A549 (cell line): Measurements from ENCODE around the gene GATA2. TPM values are rescaled to one million over a fixed set of nuclear protein-coding genes. Genes with fewer than 3 reads are reported as not detected.

Experiments used
- ATAC-seq, 2 experiments: fragments of 200-7000 bp in 1 of 2; fragments of >200 bp in 1 of 2; cut with Nextera tagmentation in 1 of 2; cut with Tn5 transposase in 1 of 2; 3 replicates each; pipeline versions ENCODE4 v1.8.0 to v1.9.1; 2018 to 2020; ENCODE audit warnings: mild to moderate bottlenecking in 1 of 2, moderate library complexity in 1 of 2
- CTCF ChIA-PET: fragments of 300-600 bp; sonication (Branson Sonifier 250); formaldehyde crosslinking; extraction: SDS; loops from one replicate; lab custom pipeline; 2021; ENCODE audit warnings: antibody characterized with exemption, inconsistent platforms; lab: Yijun Ruan, JAX
- POLR2A ChIA-PET: fragments of 350-600 bp; formaldehyde crosslinking; extraction: SDS; loops from one replicate; lab custom pipeline; 2021; ENCODE audit warnings: antibody characterized with exemption, inconsistent platforms; lab: Yijun Ruan, JAX
- DNase-seq, 2 experiments: peaks; one replicate each; pipeline versions ENCODE4 v3.0.0 to v3.0.0-alpha.2; 2011 to 2016; ENCODE audit warnings: low read depth in 1 of 2, low spot score in 1 of 2
- FAIRE-seq: peaks from 2 replicates; lab custom pipeline; 2011; peaks lifted over from hg19 to GRCh38; lab: Jason Lieb, UNC
- H3K27ac ChIP-seq, 2 experiments: fragments of >200 bp; sonication (Bioruptor Twin); formaldehyde crosslinking; 3 replicates each; pipeline ENCODE4 v1.5.1; 2016 to 2017
- H3K4me1 ChIP-seq: fragments of >200 bp; sonication (Bioruptor Twin); formaldehyde crosslinking; 3 replicates; pipeline ENCODE4 v1.6.1; 2016
- H3K4me2 ChIP-seq: fragments of >200 bp; sonication (Bioruptor Twin); formaldehyde crosslinking; 3 replicates; pipeline ENCODE4 v1.6.1; 2016
- H3K4me3 ChIP-seq: fragments of >200 bp; sonication (Bioruptor Twin); formaldehyde crosslinking; 3 replicates; pipeline ENCODE4 v1.5.1; 2016
- H3K9me3 ChIP-seq: fragments of >200 bp; sonication (Bioruptor Twin); formaldehyde crosslinking; 3 replicates; pipeline ENCODE4 v1.6.1; 2016
- BHLHE40 ChIP-seq: IDR thresholded peaks from 2 replicates; pipeline ENCODE4 v1.6.1; 2012; ENCODE audit warnings: low read depth, low read length, inconsistent platforms
- CBX8 ChIP-seq: fragments of 200-600 bp; sonication (generic); IDR thresholded peaks from 2 replicates; pipeline ENCODE4 v1.6.1; 2016
- CEBPB ChIP-seq, 2 experiments: fragments of >200 bp in 1 of 2; sonication (Bioruptor Twin) in 1 of 2; formaldehyde crosslinking in 1 of 2; IDR thresholded peaks; 2 replicates each; pipeline ENCODE4 v1.6.1; 2012 to 2016
- FOXS1 ChIP-seq: fragments of 250-450 bp; sonication (Bioruptor Pico); IDR thresholded peaks from 2 replicates; pipeline ENCODE4 v1.5.0; 2020; ENCODE audit warnings: mild to moderate bottlenecking, moderate library complexity
- GATA3 ChIP-seq: IDR thresholded peaks from 2 replicates; pipeline ENCODE4 v1.6.1; 2012; ENCODE audit warnings: borderline replicate concordance
- HOXA7 ChIP-seq: fragments of 250-450 bp; sonication (Bioruptor Pico); IDR thresholded peaks from 2 replicates; pipeline ENCODE4 v1.5.0; 2020; ENCODE audit warnings: mild to moderate bottlenecking, moderate library complexity
- JUNB ChIP-seq: fragments of >200 bp; sonication (Bioruptor Twin); formaldehyde crosslinking; IDR thresholded peaks from 2 replicates; pipeline ENCODE4 v1.6.1; 2016
- KDM5A ChIP-seq: fragments of 200-600 bp; sonication (generic); IDR thresholded peaks from 2 replicates; pipeline ENCODE4 v1.6.1; 2016; ENCODE audit warnings: antibody characterized with exemption, mild to moderate bottlenecking
- MAZ ChIP-seq: fragments of 150-350 bp; IDR thresholded peaks from 2 replicates; pipeline ENCODE4 v1.6.1; 2014; ENCODE audit warnings: antibody characterized with exemption, low read depth, low read length, borderline replicate concordance
- NPAS2 ChIP-seq: fragments of 250-450 bp; sonication (Bioruptor Pico); IDR thresholded peaks from 2 replicates; pipeline ENCODE4 v1.8.0; 2022; ENCODE audit warnings: mild to moderate bottlenecking, moderate library complexity, borderline replicate concordance
- NR3C1 ChIP-seq: fragments of >200 bp; sonication (Bioruptor Twin); formaldehyde crosslinking; IDR thresholded peaks from 3 replicates; pipeline ENCODE4 v1.6.1; 2017
- POLR2A ChIP-seq: IDR thresholded peaks from 2 replicates; pipeline ENCODE4 v1.6.1; 2012; ENCODE audit warnings: mild to moderate bottlenecking, low read length
- TP53 ChIP-seq: fragments of 250-450 bp; sonication (Bioruptor Pico); IDR thresholded peaks from 2 replicates; pipeline ENCODE4 v1.5.0; 2021; ENCODE audit warnings: mild to moderate bottlenecking, moderate library complexity
- ZC3H11A ChIP-seq: fragments of 450-650 bp; IDR thresholded peaks from 2 replicates; pipeline ENCODE4 v1.6.1; 2014; ENCODE audit warnings: antibody characterized with exemption, mild to moderate bottlenecking
- ZSCAN20 ChIP-seq: fragments of 250-450 bp; sonication (Bioruptor Pico); IDR thresholded peaks from 2 replicates; pipeline ENCODE4 v1.8.0; 2022; ENCODE audit warnings: mild to moderate bottlenecking, moderate library complexity
- WGBS: methylation state at CpG from one replicate; pipeline ENCODE4 v1.1.6; 2017; ENCODE audit errors: missing lambda C conversion rate; 5-methylcytosine and 5-hydroxymethylcytosine counted together
- polyA plus RNA-seq, 4 experiments: library from polyadenylated mRNA; depleted of rRNA in 3 of 4; stranded (reverse); fragments of >200 nt; fragmentation: RNase III in 1 of 4; extraction: RNeasy Plus Mini Kit Qiagen cat#74134 plus additional on column Dnase treatment in 1 of 4; gene quantifications; 2 replicates in 3 of 4; 3 replicates in 1 of 4; pipeline ENCODE4 v1.2.3, GENCODE V29; 2011 to 2017
- TF ChIP-seq, protein P1 (sequence below): fragments of 250-450 bp; sonication (Bioruptor Pico); IDR thresholded peaks from 2 replicates; pipeline ENCODE4 v1.5.0; 2020; ENCODE audit warnings: low read depth, mild to moderate bottlenecking, moderate library complexity
- TF ChIP-seq, protein P2 (sequence below): fragments of >200 bp; sonication (Bioruptor Twin); formaldehyde crosslinking; IDR thresholded peaks from 2 replicates; pipeline ENCODE4 v1.6.1; 2016
- TF ChIP-seq, protein P3 (sequence below): fragments of >200 bp; sonication (Bioruptor Twin); formaldehyde crosslinking; IDR thresholded peaks from 3 replicates; pipeline ENCODE4 v1.6.1; 2016
- TF ChIP-seq, protein P4 (sequence below): IDR thresholded peaks from 2 replicates; pipeline ENCODE4 v1.6.1; 2012
- TF ChIP-seq, protein P5 (sequence below): IDR thresholded peaks from 2 replicates; pipeline ENCODE4 v1.6.1; 2012
- TF ChIP-seq, protein P6 (sequence below): fragments of 150-350 bp; IDR thresholded peaks from 2 replicates; pipeline ENCODE4 v1.6.1; 2014; ENCODE audit warnings: low read depth, mild to moderate bottlenecking, low read length
- TF ChIP-seq, protein P7 (sequence below): fragments of 450-650 bp; IDR thresholded peaks from 2 replicates; pipeline ENCODE4 v1.6.1; 2014; ENCODE audit warnings: antibody characterized with exemption
- TF ChIP-seq, protein P8 (sequence below): fragments of 250-450 bp; sonication (Bioruptor Pico); IDR thresholded peaks from 2 replicates; pipeline ENCODE4 v1.5.0; 2021; ENCODE audit warnings: mild to moderate bottlenecking, moderate library complexity, borderline replicate concordance
- TF ChIP-seq, protein P9 (sequence below): IDR thresholded peaks from 2 replicates; pipeline ENCODE4 v1.6.1; 2012; ENCODE audit warnings: low read depth, borderline replicate concordance

GATA2 gene
- polyA plus RNA-seq, 2 of the 4 experiments (the other 2 are of a cell fraction), result 0.68 to 4.9 TPM

DNA sequence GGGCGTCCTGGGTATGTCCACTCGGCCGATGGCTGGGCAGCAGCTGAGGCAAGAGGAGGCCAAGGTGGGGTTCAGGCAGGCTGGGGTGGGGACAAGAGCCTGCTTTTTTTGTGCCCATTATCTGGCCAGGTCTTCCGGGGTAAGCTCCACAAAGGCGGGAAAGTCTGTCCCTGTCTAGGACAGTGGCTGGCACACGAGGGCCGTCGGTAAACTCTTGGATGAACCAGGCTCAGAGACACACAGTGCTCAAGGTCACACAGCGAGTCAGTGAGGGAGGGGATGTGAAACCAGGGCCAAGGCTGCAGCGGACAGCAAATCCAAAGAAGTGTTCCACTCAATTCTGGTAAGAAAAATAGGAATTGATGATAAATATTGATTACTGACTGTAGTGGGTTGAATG is 29.2 kb downstream of the GATA2 start:
- Histone ChIP-seq H3K27ac (no peak overlapping the region), H3K4me3 (no peak overlapping the region), H3K4me1 (no peaks in the 10 kb centered on the region), H3K9me3 (no peaks in the 10 kb centered on the region), H3K4me2 (no peak overlapping the region)
- TF ChIP-seq, protein P1, sequence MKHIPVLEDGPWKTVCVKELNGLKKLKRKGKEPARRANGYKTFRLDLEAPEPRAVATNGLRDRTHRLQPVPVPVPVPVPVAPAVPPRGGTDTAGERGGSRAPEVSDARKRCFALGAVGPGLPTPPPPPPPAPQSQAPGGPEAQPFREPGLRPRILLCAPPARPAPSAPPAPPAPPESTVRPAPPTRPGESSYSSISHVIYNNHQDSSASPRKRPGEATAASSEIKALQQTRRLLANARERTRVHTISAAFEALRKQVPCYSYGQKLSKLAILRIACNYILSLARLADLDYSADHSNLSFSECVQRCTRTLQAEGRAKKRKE, result no peak
- TF ChIP-seq CEBPB (IDR thresholded peaks at IDR 0.05) (no peak), GATA3 (no peak), KDM5A (no peak), JUNB (no peak), FOXS1 (CRISPR knock-in tag) (no peak), NR3C1 (no peak)
- TF ChIP-seq, protein P2, sequence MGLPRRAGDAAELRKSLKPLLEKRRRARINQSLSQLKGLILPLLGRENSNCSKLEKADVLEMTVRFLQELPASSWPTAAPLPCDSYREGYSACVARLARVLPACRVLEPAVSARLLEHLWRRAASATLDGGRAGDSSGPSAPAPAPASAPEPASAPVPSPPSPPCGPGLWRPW, result no peak
- TF ChIP-seq, protein P3, sequence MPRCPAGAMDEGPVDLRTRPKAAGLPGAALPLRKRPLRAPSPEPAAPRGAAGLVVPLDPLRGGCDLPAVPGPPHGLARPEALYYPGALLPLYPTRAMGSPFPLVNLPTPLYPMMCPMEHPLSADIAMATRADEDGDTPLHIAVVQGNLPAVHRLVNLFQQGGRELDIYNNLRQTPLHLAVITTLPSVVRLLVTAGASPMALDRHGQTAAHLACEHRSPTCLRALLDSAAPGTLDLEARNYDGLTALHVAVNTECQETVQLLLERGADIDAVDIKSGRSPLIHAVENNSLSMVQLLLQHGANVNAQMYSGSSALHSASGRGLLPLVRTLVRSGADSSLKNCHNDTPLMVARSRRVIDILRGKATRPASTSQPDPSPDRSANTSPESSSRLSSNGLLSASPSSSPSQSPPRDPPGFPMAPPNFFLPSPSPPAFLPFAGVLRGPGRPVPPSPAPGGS, result no peak
- TF ChIP-seq, protein P4, sequence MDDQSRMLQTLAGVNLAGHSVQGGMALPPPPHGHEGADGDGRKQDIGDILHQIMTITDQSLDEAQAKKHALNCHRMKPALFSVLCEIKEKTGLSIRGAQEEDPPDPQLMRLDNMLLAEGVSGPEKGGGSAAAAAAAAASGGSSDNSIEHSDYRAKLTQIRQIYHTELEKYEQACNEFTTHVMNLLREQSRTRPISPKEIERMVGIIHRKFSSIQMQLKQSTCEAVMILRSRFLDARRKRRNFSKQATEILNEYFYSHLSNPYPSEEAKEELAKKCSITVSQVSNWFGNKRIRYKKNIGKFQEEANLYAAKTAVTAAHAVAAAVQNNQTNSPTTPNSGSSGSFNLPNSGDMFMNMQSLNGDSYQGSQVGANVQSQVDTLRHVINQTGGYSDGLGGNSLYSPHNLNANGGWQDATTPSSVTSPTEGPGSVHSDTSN, result no peak
- TF ChIP-seq, protein P5, sequence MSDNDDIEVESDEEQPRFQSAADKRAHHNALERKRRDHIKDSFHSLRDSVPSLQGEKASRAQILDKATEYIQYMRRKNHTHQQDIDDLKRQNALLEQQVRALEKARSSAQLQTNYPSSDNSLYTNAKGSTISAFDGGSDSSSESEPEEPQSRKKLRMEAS, result no peak
- TF ChIP-seq, protein P6, sequence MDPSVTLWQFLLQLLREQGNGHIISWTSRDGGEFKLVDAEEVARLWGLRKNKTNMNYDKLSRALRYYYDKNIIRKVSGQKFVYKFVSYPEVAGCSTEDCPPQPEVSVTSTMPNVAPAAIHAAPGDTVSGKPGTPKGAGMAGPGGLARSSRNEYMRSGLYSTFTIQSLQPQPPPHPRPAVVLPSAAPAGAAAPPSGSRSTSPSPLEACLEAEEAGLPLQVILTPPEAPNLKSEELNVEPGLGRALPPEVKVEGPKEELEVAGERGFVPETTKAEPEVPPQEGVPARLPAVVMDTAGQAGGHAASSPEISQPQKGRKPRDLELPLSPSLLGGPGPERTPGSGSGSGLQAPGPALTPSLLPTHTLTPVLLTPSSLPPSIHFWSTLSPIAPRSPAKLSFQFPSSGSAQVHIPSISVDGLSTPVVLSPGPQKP, result no peak
- CTCF ChIA-PET, result interaction anchor here (1.5 kb wide), 1 partner anchor 39 kb away, joined by 3 read pairs; no protein-coding TSS in a partner anchor
- ATAC-seq (no peak), FAIRE-seq (no peak), DNase-seq (no peak)
- 65% methylated on average over 8 of the region's 10 CpGs for WGBS
- POLR2A ChIA-PET, result no interaction called here

DNA sequence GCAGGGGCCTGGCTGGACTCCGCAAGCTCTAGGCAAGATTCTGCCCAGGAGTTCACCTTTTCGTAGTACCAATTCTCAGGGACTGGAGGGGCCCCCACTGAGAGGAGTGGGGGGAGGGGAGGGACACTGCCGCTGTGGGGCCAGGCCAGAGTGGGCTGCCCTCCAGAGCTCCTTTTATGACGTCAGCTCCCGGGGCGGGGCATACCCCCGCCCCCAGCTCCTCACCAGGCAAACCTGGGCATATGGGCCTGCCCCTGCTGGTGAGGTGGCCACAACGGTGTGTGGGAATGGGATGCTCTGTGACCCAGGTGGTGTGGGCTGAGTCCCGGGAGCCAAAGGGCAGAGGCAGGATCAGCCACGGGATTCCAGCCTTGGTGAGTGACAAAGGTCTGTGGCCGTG is 29.6 kb downstream of the GATA2 start:
- H3K4me2 ChIP-seq, result no peak overlapping the region
- H3K4me3 ChIP-seq, result no peak overlapping the region
- ATAC-seq, result 0 out of 6 replicates have a peak, but pooled peaks of 1 of the 2 experiments have one; percentile 17
- DNase-seq, result no peak
- H3K9me3 ChIP-seq, result no peaks in the 10 kb centered on the region
- no peaks in the 10 kb centered on the region for H3K4me1 ChIP-seq
- no peak for FAIRE-seq
- no peak overlapping the region for H3K27ac ChIP-seq
- POLR2A ChIA-PET, result no interaction called here
- TF ChIP-seq, protein P7, sequence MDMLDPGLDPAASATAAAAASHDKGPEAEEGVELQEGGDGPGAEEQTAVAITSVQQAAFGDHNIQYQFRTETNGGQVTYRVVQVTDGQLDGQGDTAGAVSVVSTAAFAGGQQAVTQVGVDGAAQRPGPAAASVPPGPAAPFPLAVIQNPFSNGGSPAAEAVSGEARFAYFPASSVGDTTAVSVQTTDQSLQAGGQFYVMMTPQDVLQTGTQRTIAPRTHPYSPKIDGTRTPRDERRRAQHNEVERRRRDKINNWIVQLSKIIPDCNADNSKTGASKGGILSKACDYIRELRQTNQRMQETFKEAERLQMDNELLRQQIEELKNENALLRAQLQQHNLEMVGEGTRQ, result no peak
- TF ChIP-seq TP53 (CRISPR knock-in tag) (no peak), ZC3H11A (no peak), NPAS2 (CRISPR knock-in tag) (no peak), CBX8 (no peak), BHLHE40 (no peak), GATA3 (no peak), POLR2A (no peak), HOXA7 (CRISPR knock-in tag) (no peak), MAZ (no peak), ZSCAN20 (no peak)
- TF ChIP-seq, protein P2, result no peak
- TF ChIP-seq, protein P3, result no peak
- TF ChIP-seq, protein P8, sequence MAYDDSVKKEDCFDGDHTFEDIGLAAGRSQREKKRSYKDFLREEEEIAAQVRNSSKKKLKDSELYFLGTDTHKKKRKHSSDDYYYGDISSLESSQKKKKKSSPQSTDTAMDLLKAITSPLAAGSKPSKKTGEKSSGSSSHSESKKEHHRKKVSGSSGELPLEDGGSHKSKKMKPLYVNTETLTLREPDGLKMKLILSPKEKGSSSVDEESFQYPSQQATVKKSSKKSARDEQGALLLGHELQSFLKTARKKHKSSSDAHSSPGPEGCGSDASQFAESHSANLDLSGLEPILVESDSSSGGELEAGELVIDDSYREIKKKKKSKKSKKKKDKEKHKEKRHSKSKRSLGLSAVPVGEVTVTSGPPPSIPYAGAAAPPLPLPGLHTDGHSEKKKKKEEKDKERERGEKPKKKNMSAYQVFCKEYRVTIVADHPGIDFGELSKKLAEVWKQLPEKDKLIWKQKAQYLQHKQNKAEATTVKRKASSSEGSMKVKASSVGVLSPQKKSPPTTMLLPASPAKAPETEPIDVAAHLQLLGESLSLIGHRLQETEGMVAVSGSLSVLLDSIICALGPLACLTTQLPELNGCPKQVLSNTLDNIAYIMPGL (CRISPR knock-in tag), result no peak
- TF ChIP-seq, protein P9, sequence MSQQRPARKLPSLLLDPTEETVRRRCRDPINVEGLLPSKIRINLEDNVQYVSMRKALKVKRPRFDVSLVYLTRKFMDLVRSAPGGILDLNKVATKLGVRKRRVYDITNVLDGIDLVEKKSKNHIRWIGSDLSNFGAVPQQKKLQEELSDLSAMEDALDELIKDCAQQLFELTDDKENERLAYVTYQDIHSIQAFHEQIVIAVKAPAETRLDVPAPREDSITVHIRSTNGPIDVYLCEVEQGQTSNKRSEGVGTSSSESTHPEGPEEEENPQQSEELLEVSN, result no peak
- 80% methylated on average over 1 of the region's 11 CpGs for WGBS
- CTCF ChIA-PET, result interaction anchor here (0.7 to 1.5 kb wide), 3 partner anchors 14 to 155 kb away, joined by 3 read pairs; no protein-coding TSS in a partner anchor
